K562 (cell line): ENCODE measurements around the gene ANKRD13B.

ENCODE experiments used
- CREB3L1 ChIP-seq: fragments of 450-650 bp; IDR thresholded peaks from 2 replicates; pipeline ENCODE4 v1.6.1; 2014; ENCODE audit warnings: low read depth, mild to moderate bottlenecking, moderate library complexity, borderline replicate concordance
- E2F4 ChIP-seq: sonication (generic); formaldehyde crosslinking; IDR thresholded peaks from 2 replicates; pipeline ENCODE4 v1.8.0; 2022; ENCODE audit warnings: mild to moderate bottlenecking, low read depth, missing genetic modification reagents
- PATZ1 ChIP-seq: fragments of 250-450 bp; sonication (Bioruptor Pico); IDR thresholded peaks from 2 replicates; pipeline ENCODE4 v1.5.0; 2020; ENCODE audit warnings: mild to moderate bottlenecking, borderline replicate concordance
- POLR2A ChIP-seq: fragments of 450-650 bp; conservative IDR thresholded peaks from 2 replicates; pipeline ENCODE4 v1.6.1; 2016
- RBM39 ChIP-seq: fragments of 200-400 bp; formaldehyde crosslinking; optimal IDR thresholded peaks from 2 replicates; pipeline ENCODE3; 2018; ENCODE audit warnings: low read depth, low read length
- SIN3A ChIP-seq, 2 experiments: fragments of 150-350 bp in 1 of 2; IDR thresholded peaks; 2 replicates each; pipeline ENCODE4 v1.6.1; 2011 to 2016; ENCODE audit warnings: borderline replicate concordance in 2 of 2, low read depth in 2 of 2, low read length in 2 of 2, mild to moderate bottlenecking in 2 of 2, moderate library complexity in 2 of 2; ENCODE audit not compliant: control insufficient read depth in 1 of 2
- SP1 ChIP-seq: sonication (generic); formaldehyde crosslinking; IDR thresholded peaks from 2 replicates; pipeline ENCODE4 v1.8.1; 2022; ENCODE audit warnings: mild to moderate bottlenecking, missing genetic modification reagents
- ZNF175 ChIP-seq: fragments of 200-800 bp; sonication (Bioruptor generic); IDR thresholded peaks from 2 replicates; pipeline ENCODE4 v1.6.1; 2016; ENCODE audit warnings: low read depth, mild to moderate bottlenecking, missing genetic modification characterization, missing compliant biosample characterization
- ZNF830 ChIP-seq: fragments of 250-450 bp; sonication (Bioruptor Pico); IDR thresholded peaks from 2 replicates; pipeline ENCODE4 v1.5.0; 2021; ENCODE audit warnings: mild to moderate bottlenecking

GRCh38 chr17:29594519-29595090 lies 1.7 kb downstream of the ANKRD13B start:
- TF ChIP-seq POLR2A (no peak), RBM39 (no peak), CREB3L1 (no peak), SIN3A (IDR thresholded peaks at IDR 0.05; ENCODE audit: borderline replicate concordance in 2 of 2, control insufficient read depth in 1 of 2, low read depth in 2 of 2, low read length in 2 of 2) (no peak), ZNF830 (CRISPR knock-in tag) (no peak), SP1 (no peak), E2F4 (CRISPR knock-in tag) (no peak), PATZ1 (CRISPR knock-in tag) (no peak), ZNF175 (CRISPR knock-in tag) (no peak)
